NB4 (cell line): ENCODE measurements around the gene EZH1.

Experiments used
- DNase-seq: peaks from one replicate; pipeline ENCODE4 v3.0.0; 2010; ENCODE audit warnings: low read depth
- H3K4me3 ChIP-seq: one replicate; pipeline ENCODE4 v1.5.1; 2011; ENCODE audit warnings: mild to moderate bottlenecking, low read depth, low read length, moderate library complexity
- CTCF ChIP-seq: IDR thresholded peaks from one replicate; pipeline ENCODE4 v1.5.1; 2012; ENCODE audit warnings: low read depth, low read length
- MAX ChIP-seq: IDR thresholded peaks from 2 replicates; pipeline ENCODE4 v1.6.1; 2011; ENCODE audit warnings: low read depth, low read length
- MYC ChIP-seq: IDR thresholded peaks from 2 replicates; pipeline ENCODE4 v1.6.1; 2011; ENCODE audit warnings: low read depth, low read length
- POLR2A ChIP-seq: IDR thresholded peaks from 2 replicates; pipeline ENCODE4 v1.6.1; 2011; ENCODE audit warnings: mild to moderate bottlenecking; ENCODE audit not compliant: insufficient read length; ENCODE audit errors: extremely low read depth

Gene EZH1

GRCh38 chr17:42692489-42692888, 52.4 kb downstream of the EZH1 start:
- no peak for DNase-seq
- TF ChIP-seq MAX (no peak), CTCF (no peak), POLR2A (no peak), MYC (no peak)
- no peak overlapping the region for H3K4me3 ChIP-seq

DNA sequence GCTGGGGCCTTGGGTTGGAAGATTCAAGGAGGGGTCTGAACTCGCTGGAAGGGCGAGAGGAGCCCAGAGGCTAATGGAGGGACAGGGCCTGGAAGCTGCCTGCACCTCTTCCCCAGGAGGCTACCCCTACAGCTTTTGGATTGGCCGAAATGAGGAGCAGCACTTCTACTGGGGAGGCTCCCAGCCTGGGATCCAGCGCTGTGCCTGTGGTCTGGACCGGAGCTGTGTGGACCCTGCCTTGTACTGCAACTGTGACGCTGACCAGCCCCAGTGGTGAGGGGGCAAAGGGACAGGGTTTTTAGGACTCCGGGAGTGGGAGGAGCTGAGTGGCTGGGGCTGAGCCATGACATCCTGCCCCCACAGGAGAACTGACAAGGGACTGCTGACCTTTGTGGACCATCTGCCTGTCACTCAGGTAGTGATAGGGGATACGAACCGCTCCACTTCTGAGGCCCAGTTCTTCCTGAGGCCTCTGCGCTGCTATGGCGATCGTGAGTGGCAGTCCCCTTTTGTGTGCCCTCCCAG, 53.8 kb downstream of the EZH1 start:
- no peak for DNase-seq
- no peak for TF ChIP-seq MYC
- no peak for TF ChIP-seq POLR2A
- no peak for TF ChIP-seq CTCF
- TF ChIP-seq MAX, result no peak
- no peak overlapping the region for H3K4me3 ChIP-seq

DNA sequence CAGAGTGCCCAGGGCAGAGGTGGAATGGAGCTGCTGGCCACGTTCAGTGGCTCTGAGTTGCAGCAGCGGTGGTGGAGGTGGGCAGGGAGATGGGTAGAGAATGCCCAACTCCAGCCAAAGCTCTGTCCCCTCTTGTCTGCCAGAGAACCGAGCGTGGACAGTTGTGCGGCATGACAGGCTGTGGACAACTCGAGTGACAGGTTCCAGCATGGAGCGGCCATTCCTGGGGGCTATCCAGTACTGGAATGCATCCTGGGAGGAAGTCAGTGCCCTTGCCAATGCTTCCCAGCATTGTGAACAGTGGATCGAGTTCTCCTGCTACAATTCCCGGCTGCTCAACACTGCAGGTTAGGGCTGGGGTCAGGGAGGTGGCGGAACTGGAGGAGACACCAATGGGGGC, 54.2 kb downstream of the EZH1 start:
- no peak overlapping the region for H3K4me3 ChIP-seq
- TF ChIP-seq POLR2A, result no peak
- no peak for DNase-seq

- H3K4me3 ChIP-seq, result no peak overlapping the region
- no peak for DNase-seq
- TF ChIP-seq CTCF (no peak), MAX (no peak), MYC (no peak), POLR2A (no peak)
These were observed 57.0 kb downstream of the EZH1 start for GRCh38 chr17:42687707-42688320.

DNA sequence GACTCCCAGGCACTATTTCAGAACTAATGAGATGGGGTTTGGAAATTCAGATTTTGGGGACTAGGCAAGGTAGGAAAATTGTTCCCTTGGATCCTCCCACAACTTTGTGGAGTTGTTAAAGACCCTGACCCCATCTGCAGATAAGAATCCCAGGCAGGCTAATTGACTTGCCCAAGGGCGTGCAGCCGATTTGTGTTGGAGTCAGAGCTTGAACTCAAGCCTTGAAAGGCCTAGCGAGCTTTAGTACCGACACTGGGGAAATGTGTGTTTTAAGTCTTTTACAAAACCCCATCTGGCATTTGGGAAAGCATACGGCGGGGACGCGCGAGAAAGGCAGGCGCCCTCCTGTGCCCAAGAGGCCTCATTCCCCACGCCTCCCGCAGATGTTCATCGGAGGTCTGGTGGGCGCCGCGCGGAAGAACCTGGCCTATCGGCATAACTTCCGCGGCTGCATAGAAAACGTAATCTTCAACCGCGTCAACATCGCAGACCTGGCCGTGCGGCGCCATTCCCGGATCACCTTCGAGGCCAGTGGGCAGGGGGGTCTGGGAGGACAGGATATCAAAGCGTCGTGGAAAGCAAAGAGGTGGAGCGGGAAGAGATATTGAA, 58.2 kb downstream of the EZH1 start:
- no peak for TF ChIP-seq MYC
- TF ChIP-seq POLR2A, result no peak
- no peak for TF ChIP-seq CTCF
- no peak for TF ChIP-seq MAX
- no peak for DNase-seq
- H3K4me3 ChIP-seq, result no peak overlapping the region

DNA sequence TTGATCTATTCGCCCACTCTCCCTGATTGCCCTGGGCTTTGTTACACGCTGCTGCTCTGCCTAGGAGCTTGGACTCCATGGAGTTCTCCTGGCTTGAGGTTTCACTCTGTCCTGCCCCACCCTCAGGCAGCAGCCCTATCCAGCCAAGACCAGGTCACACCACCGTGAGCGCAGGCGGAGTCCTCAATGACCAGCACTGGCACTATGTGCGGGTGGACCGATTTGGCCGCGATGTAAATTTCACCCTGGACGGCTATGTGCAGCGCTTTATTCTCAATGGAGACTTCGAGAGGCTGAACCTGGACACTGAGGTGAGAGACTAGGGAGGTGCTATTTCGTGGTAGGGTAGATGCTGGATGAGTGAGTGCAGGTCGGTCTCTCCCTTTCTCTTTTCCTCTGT, 59.0 kb downstream of the EZH1 start:
- H3K4me3 ChIP-seq, result no peak overlapping the region
- DNase-seq, result no peak
- no peak for TF ChIP-seq MYC
- TF ChIP-seq CTCF, result no peak
- TF ChIP-seq POLR2A, result no peak
- no peak for TF ChIP-seq MAX
